Left hindlimb (tissue), 1 donor: ENCODE data around the gene MLXIP.
"Not testable (repeated sequence)": the region's sequence is repeated elsewhere in the genome, so short reads cannot be mapped to it uniquely, and the experiment has no call there.

Experiments used
- DNase-seq: peaks from one replicate; pipeline ENCODE4 v3.0.0-alpha.2; 2018

MLXIP gene

DNA sequence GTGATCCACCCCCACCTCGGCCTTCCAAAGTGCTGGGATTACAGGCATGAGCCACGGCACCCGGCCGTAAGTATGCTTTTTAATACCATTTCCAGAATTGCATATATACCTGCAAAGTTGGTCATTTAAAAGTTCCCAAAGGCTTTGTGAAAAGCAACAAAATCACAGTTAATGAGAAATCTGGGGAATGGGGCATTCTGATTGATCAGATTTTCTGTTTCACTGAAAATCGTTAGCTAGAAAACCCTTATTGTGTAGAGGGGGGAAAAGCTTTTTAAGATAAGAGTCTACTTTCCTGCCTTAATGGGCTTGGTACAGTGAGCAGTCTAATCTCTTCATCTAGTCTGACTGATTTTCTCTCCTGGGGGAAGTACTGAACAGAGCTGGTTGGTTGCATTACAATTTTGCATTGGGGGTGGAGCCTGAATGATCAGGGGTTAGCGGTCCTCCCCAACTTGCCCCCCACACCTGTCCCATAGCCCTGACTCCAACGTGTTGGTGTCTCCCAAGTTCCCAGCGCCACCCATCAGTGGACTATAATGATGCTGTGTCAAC lies 71.6 kb downstream of the MLXIP start:
- no peak for DNase-seq

DNA sequence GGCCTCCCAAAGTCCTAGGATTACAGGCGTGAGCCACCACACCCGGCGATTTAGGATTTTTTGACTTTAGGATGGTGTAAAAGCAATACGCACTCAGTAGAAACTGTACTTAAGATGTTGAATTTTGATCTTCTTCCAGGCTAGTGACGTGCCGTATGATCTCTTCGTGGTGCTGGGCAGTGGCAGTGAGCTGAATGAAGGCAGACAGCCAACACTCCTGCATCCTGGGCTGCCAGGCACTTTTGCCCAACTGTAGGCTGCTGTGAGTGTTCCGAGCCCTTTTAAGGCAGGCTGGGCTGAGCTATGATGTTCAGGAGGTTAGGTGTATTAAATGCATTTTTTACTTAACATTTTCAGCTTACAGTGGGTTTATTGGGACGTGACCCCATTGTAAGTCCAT lies 74.2 kb downstream of the MLXIP start:
- DNase-seq: no peak

DNA sequence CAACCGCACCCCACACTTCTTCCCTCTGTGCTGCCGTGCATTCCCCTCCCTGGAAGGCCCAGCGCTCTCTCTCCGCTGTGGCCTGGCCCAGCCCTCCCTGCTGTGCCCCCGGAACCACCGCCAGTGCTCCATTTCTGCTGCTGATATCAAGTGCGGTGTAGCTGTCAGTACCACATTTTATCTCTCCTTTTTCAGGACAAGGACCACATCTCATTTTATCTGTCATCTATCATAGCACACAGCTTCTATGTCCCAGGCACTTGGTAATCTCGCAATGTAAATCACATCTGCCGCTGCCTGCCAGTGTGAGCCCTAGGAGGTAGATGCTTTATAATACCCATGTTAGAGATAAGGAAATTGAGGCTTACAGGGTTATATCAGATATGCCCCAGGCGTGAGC lies 77.1 kb downstream of the MLXIP start:
- no peak for DNase-seq

DNA sequence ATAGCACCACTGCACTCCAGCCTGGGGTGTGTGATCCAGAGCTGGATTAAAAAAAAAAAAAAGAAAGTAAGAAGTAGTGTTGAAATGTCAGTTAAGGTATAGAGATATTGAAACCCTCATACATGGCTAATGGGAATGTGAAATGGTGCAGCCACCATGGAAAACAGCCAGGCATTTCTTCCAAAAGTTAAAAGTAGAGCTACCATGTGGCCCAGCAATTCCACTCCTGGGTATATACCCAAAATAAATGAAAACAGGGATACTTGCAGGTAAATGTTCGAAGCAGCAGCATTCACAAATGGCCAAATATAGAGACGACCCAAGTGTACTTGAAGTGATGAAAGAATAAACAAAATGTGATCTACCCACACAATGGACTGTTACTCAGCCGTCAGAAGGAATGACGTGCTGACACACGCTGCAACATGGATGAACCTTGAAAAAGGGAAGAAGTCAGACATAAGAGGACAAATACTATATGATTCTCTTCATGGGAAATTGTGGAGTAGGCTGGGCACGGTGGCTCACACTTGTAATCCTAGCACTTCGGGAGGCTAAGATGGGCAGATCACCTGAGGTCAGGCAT lies 80.2 kb downstream of the MLXIP start:
- no peak for DNase-seq

DNA sequence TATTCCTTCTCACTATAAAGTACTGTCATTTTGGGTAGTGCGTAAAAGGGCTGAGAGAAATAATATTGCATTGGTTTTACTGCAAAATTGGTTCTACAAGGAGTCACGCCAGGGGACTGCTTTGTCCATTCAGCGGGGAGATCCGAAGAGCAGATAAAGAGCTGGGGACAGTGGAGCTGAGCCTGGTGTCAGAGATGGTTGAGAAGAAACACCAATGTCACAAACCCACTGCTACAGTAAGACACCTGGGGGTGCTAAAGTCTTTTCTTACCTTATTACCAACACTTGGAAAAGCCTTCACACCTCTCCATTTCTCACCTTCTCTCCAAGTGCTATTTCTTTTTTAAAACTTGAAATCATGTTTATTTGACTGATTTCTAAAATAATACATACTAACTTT lies 81.3 kb downstream of the MLXIP start:
- no peak for DNase-seq

DNA sequence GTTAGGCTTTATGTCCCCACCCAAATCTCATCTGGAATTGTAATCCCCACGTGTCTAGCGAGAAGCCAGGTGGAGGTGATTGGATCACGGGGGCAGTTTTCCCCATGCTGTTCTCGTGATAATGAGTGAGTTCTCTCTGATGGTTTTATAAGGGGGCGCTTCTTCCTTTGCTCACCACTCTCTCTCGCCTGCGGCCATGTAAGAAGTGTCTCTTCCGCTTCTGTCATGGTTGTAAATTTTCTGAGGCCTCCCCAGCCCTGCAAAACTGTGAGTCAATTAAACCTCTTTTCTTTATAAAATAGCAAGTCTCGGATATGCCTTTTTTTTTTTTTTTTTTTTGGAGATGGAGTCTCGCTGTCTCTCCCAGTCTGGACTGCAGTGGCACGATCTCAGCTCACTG lies 82.2 kb downstream of the MLXIP start:
- no peak for DNase-seq

DNA sequence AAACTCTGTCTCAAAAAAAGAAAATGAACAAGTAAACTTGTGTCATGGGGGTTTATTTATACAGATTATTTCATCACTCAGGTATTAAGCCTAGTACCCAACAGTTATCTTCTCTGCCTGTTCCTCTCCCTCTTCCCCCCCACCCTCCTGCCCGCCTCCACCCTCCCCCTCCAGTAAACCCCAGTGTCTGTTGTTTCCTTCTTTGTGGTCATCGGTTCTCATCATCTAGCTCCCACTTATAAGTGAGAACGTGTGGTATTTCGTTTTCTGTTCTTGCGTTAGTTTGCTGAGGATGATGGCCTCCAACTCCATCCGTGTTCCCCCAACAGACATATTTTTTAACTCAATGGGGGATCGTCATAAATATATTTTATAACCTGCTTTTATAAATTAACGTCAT lies 83.1 kb downstream of the MLXIP start:
- DNase-seq: no peak

DNA sequence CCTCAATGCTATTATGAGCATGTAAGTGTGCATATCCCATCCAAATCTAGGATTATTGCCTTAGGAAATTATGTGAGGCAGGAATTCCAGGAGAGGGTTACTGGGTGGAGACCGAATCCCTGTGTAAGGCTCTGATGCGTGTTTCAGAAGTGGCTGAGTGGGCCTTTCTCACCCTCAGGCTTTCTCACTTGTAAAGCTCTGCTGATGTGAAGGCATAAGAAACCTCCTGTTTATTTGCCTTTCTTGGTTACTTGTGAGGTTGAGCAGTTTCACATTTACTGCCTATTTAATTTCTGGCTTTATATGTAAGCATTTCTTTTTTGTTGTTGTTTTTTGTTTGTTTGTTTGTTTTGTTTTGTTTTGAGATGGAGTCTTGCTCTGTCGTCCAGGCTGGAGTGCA lies 84.4 kb downstream of the MLXIP start:
- DNase-seq: no peak

DNA sequence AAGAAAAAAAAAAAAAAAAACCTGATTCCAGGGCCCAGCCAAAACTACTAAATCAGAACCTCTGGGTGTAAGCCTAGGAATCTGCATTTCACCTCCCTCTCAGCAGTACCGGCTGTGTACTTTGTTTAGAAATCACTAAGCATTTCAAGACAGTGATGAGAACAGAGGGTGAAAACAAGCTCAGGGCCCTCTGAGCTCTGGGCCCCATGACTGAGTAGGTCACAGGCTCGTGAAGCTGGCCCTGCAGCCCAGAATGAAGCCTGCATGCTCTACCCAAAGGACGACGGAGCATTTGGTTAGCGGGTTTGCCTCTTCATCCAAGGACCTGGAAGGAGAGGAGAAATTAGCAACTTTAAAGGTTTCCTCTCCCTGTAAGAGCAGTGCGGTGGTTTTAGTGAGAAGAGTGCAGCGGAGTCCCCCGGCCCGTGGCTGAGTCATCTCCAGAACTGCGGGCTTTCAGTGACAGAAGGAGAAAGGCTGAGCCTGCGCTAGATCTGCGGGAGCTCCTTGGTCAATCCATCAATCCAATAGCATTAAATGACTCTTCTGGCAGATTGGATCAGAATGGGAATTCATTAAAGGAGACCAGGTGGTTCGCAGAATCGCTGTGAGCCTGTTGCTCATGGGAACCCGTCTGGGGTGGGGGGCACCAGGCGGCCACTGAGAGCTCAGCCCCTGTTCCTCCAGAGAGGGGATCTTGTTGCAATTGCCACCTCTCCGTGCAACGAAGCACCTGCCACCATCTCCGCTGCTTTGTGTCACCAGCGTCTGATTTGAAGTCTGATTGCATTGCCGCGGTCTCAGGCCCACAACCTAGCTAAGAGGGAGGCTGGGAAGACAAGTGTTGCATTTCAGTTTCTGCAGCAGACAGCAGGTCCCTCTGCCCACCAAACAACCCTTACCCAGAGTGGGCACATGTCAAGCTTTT lies 88.1 kb downstream of the MLXIP start:
- DNase-seq: no peak

DNA sequence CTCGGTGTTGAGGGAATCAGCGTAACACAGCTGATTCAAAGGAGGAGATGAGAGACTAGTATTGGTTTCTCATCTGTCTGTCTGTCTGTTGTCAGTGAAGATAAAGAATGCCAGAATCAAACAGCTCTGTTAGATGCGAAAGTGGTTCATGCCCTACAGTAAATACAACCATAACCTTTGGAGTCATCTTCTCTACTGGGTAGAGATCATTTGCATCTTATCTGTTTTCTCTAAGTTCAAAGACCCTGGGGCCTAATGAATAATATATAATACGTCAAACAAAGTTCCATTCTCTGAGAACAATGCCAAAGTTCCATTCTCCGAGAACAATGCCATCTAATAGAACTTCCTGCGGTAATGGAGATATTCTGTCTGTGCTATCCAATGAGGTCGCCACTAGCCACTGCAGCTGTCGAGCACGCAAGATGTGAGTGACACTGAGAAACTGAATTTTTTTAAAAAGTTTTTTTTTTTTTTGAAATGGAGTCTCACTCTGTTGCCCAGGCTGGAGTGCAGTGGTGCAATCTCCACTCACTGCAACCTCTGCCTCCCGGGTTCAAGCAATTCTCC lies 88.9 kb downstream of the MLXIP start:
- no peak for DNase-seq

DNA sequence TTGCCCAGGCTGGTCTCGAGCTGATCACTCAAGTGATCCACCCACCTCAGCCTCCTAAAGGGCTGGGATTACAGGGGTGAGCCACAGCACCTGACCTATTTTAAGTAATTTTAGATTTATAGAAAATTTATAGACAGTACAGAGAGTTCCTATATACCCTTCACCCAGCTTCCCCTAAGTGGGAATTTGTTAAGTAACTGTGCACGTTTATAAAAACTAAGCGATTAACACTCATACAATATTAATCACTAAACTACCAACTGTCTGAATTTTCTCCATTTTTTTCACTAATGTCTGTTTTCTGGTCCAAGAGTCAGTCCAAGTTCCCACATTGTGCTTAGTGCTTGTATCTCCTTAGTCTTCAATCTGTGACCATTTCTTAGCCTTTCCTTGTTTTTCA lies 89.9 kb downstream of the MLXIP start:
- no peak for DNase-seq

DNA sequence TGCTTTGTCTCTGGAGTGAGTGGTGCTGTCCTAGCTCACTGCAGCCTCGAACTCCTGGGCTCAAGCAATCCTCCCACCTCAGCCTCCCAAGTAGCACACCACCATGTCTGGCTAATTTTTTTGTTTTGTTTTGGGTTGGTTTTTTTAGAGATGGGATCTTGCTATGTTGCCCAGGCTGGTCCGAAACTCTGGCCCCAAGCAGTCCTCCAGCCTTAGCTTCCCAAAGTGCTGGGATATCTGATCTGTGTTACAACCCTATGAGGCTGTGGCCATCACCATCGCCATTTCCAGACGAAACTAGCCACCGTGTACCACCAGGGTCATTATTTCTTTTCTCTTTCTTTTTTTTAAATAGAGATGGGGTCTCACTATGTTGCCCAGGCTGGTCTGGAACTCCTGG lies 92.8 kb downstream of the MLXIP start:
- DNase-seq: no peak

DNA sequence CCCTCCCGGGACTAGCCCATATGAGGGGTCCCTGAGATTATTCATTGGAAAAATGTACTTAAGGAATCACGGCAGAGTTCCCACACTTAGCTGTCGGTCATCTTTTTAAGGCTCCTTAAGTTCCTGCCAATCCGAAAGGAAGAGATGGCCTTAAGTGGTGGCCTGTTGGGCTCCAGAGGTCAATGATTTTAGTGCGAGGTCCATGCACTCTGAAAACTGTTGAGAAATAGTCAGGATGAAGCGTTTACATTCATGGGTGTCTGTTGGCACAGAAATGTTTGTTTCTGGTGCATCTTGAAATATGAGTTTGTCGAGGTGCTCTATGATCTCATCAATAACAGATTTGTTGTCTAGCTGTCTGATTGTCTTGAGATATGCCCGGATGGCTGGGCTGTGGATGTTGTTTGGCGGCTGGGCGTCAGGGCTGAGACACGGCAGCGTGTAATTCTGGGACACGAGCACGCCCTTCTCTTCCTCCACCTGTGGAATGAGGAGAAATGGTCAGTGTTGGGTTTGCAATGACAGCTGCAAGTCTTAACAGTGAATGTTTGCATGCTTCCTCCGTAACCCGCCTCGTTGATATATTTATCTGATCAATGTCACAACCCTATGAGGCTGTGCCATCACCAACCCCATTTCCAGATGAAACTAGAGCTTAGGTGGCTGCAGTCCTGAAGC lies 93.8 kb downstream of the MLXIP start:
- DNase-seq: no peak

DNA sequence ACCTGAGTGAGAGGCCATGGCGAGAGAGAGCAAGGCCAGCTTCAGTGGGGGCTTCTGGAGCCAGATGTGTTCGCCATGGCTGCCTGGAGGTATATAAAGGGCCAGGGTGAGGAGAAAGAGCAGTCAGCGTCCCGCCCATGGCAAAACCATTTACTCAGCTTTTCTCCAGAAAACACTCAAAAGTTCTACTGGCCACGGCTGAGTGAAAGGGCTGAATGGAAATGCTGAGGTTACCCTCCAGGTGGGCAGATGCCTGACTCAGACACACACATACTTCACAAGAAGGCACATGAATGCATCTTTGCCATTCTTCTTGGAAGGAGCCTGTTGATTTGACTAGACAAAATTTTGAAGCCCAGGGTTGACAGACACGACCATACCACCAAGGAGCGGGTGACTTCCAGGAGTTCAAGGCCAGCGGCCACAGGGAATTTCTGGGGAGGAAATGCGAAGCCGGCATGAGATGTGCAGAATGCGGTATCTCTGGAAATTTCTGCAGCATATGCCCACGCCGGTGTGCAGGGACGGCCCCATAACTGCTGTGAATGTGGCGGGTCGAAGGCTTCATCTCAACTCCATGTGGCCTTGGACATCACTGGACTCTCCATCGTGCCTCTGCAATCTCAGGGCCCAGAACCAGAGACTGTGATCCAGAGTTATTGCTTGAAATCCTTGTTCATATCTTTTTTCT lies 95.7 kb downstream of the MLXIP start, which contains the start of gene IL31:
Gene IL31, minus strand, starts transcription at position 67 of the 691 bp plus-strand sequence. Its CDS starts 49 bp downstream, at position 18.
- DNase-seq: no peak

DNA sequence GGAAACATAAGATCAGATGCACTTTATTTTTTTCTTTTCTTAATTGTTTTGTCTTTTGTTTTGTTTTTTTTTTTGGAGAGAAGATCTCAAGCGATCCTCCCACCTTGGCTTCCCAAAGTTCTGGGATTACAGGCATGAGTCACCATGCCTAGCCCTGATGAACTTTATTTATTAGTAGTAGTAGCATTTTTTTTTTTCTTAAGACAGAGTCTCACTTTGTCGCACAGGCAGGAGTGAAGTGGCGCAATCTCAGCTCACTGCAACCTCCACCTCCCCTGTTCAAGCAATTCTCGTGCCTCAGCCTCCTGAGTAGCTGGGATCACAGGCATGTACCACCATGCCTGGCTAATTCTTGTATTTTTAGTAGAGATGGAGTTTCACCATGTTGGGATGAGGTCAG lies 97.9 kb downstream of the MLXIP start:
- DNase-seq: not testable (repeated sequence)

DNA sequence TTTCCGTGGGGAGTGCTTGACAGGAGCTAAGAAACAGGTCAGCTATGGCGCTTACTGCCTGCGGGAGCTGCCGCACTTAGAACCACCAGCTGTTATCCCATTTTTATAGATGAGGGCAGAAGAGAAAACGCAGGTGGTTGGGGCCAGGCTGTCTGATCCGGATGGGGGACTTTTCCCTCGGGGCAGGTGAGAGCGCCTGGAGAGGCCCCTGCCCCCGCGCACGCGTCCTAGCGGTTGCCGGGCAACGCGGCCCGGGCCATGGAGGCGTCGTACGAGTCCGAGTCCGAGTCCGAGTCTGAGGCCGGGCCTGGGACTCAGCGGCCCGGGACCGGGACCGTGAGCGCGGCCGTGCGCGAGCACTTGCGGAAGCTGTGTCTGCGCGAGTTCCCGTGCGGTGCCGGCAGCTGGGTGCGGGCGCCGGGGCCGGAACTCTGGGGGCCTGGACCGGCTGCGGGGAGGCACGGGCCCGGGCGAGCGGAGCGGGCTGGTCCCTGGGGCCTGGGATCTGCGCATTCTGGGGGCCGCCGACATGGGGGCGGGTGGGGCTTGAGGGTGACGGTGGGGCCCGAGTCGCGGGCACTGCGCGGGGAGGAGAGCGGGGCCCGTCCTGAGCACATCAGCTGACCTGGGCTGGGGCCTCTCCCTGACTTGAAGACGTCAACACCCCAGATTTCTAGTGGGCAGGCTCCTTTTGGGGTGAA lies 104.5 kb downstream of the MLXIP start, which contains the start of gene LRRC43:
Gene LRRC43, plus strand, starts transcription at position 237 of the 701 bp plus-strand sequence. Its CDS starts 22 bp downstream, at position 259.
- no peak for DNase-seq

DNA sequence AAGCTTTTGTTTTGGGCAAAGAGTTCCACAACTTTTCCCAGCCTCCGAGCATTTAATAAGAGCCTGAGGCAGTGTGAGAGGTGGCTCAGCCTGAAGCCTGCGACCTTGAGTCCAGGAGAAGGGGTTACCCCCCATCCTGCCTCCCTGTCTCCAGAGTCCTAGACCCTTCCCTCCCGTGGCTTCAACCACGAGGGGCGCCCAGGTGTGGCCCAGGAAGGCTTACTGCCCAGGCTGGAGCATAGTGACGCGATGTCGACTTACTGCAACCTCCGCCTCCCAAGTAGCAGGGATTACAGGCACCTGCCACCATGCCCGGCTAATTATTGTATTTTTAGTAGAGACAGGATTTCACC lies 105.0 kb downstream of the MLXIP start:
- no peak for DNase-seq

DNA sequence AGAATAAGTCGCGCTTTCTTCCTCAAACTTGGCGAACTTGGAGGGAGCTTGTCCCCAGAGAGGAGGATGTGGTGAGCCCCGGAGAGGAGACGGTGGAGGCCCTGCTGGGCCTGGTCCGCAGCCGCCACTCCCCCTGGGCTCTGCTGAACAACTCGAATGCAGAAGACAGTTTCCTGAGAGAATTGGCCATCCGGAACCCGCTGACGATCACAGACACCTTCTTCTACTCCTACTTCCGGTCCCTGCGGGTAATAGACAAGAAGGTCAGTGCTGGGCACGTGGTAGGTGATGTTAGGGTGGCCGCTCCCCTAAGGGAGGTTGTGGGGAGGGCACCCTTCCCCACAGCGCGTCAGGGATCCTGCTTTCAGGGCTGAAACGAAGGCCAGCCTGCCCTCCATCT lies 106.0 kb downstream of the MLXIP start:
- no peak for DNase-seq

DNA sequence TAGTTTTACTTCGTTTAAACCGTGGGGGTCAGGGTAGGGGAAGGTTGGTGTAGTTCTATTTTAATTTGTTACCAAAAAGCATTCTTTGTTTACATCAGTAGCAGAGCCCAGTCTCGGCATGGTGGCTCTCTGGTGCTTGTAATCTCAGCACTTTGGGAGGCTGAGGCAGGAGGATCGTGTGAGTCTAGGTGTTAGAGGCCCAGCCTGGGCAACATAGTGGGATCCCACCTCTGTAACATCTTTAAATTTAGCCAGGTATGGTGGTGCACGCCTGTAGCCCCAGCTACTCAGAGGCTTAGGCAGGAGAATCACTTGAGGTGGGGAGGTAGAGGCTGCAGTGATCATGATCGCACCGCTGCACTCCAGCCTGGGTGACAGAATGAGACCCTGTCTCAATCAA lies 106.5 kb downstream of the MLXIP start:
- DNase-seq: no peak

DNA sequence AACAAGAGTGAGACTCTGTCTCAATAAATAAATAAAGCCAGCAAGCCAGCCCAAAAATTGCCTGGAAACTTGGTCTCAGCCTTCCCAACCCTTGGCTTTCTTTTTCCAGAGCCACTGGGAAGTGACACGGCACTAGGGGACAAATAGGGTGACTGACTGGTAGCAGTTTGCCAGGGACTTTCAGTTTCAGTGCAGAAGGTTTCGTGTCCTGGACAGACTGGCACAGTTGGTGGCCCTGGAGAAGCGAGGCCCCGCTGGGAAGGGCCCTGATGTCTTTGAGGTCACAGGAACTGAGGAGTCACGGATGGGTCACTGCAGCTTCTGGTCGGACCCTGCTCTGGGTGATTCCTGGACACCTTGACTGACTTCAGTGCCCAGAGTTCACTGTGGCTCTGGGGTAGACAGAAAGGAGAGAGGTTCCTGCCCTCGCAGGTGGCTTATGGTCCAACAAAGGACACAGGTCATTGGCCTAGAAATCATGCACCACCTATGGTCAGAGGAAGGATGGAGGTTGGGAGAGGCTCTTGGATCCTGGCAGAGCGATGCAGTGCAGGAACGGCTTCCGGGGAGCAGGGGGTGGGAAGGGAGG lies 107.0 kb downstream of the MLXIP start:
- no peak for DNase-seq

DNA sequence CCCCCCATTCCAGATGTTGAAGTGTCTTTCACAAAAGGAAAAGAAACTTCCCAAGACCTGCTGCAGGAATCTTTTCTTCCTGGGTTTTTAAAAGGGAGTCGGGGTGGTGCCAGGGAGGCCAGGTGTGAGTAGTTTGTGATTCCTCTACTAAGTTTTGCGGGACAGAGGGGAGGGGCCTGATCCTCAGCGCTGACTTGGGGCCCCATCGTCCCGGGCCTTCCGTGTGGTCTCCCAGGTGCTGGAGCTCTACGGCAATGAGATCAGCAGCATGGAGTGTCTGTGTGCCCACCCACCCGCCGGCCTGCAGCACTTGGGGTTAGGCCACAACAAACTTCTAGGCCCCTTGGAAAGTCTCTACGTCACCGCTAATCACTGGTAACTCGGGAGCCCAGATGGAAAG lies 108.9 kb downstream of the MLXIP start:
- no peak for DNase-seq
